NCI-H526 (cell line): ENCODE results near the gene CHMP2A.
"Not testable (repeated sequence)": the region's sequence is repeated elsewhere in the genome, so short reads cannot be mapped to it uniquely, and the experiment has no call there.

Experiments
- DNase-seq, 2 experiments: peaks; one replicate each; lab custom pipeline; 2025; lab: John Stamatoyannopoulos, UW

CHMP2A gene

DNA sequence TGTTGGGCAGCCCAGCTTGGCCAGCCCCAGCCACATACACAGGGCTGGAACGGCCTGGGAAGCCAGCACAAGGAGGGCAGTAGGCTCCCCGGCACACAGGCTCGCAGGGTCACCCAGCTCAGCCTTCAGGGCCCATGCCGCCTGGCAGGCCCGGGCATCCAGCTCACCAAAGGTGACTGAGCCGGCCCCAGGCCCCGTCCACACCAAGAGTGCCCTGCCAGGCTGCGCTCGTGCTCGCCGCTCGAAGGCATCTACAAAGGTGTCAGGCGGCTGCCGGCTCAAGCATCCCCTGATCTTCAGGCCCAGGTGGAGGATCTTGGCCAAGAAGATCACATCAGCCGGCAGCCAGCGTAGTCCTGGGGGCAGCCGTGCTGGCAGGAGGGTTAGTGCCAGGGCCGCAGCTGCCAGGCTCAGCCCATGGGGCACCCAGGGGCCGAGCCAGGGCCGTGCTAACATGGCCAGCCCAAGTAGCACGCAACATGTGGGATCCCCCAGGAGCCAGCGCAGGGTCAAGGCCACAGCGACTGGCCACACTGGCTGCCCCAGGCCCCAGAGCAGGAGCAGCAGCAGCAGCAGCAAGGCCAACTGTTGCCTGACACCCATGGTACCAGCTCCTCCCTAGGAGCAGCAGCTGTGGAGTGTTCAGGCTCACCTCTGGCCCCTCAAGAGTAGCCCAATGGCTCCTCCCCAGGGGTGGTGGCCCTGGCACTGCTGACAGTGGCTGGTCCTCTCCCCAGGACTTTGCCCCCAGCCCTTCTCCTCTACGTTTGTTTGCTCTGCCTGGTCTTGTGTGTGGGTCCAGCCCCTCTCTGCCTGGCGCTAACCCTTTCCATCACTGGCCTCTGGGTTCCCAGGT, 43.3 kb downstream of the CHMP2A start, which contains the start of gene SLC27A5:
Gene SLC27A5 (minus strand): TSS at position 640 of the 856 bp plus-strand sequence. CDS start 37 bp downstream, at position 603.
- DNase-seq, result no peak

DNA sequence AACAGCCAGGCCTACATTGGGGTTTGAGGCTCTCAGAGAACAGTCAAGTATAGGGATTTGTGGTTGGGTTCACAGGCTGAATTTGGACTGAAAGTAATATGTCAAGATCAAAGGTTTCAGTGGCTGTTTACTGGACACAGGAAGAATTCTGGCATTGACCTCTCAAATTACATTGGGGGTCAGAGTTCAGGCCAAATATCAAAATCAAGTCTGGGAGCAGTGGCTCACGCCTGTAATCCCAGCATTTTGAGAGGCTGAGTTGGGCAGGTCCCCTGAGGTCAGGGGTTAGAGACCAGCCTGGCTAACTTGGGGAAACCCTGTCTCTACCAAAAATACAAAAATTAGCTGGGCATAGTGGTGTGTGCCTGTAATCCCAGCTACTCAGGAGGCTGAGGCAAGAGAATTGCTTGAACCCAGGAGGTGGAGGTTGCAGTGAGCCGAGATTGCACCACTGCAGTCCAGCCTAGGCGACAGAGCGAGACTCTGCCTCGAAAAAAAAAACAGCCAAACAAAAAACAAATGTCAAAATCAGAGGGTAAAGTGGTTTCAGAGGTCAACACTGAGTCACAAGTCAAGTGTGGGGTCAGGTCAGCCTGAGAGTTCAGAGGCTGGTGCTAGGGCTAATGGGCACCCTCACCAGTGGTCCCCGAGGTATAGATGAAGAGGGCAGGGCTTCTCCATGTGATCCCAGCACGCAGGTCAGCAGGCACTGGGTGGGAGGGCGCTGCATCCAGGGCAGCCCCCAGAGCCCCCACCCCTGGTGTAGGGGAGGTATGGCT, 44.6 kb downstream of the CHMP2A start:
- DNase-seq, result no peak

DNA sequence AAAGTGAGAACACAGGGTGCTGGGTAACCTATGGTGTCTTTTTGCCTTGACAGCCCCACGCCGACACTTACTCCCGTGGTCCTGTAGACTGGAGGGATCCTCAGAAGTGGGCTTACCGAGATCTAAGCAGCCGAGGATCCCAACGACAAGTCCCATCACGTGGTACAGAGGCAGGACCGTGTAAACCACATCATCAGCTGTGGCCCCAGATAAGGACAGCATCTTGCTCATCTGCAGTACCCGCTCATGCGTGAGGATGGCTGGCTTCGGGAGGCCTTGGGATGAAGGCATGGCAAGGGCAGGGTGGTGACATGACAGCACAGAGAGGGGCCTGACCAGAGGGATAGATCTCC, 45.2 kb downstream of the CHMP2A start:
- no peak for DNase-seq

DNA sequence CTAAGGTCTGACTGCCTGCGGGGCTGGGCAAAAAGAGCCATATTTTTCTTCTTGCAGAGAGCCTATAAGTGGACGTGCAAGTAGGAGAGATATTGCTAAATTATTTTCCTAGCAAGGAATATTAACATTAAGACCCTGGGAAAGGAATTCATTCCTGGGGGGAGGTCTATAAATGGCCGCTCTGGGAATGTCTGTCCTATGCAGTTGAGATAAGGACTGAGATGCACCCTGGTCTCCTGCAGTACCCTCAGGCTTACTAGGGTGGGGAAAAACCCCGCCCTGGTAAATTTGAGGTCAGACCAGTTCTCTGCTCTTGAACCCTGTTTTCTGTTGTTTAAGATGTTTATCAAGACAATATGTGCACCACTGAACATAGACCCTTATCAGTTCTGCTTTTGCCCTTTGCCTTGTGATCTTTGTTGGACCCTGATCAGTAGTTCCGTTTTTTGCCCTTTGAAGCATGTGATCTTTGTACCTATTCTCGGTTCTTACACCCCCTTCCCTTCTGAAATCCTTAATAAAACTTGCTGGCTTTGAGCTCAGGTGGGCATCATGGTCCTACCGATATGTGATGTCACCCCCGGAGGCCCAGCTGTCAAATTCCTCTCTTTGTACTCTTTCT, 47.2 kb downstream of the CHMP2A start:
- DNase-seq, result not testable (repeated sequence)
